HCT116 (cell line): Measurements from ENCODE around the gene FBXW4.

Source experiments
- ATF3 ChIP-seq: IDR thresholded peaks from 2 replicates; pipeline ENCODE4 v1.6.1; 2012
- CEBPB ChIP-seq: IDR thresholded peaks from 2 replicates; pipeline ENCODE4 v1.6.1; 2012; ENCODE audit warnings: low read depth
- CTCF ChIP-seq, 3 experiments: fragments of 200-600 bp in 1 of 3; sonication (generic) in 1 of 3; IDR thresholded peaks in 2 of 3; conservative IDR thresholded peaks in 1 of 3; 2 replicates each; pipeline ENCODE4 v1.5.1; 2012 to 2017; ENCODE audit warnings: low read depth in 2 of 3, low read length in 2 of 3, antibody characterized with exemption in 1 of 3, borderline replicate concordance in 1 of 3, control low read depth in 1 of 3, mild to moderate bottlenecking in 1 of 3, mixed read lengths in 1 of 3, mixed run types in 1 of 3, moderate library complexity in 1 of 3; ENCODE audit not compliant: insufficient read depth in 1 of 3
- EZH2 ChIP-seq: fragments of 200-600 bp; sonication (generic); IDR thresholded peaks from 2 replicates; pipeline ENCODE4 v1.6.1; 2017; ENCODE audit warnings: antibody characterized with exemption, mixed run types
- MAX ChIP-seq: IDR thresholded peaks from 2 replicates; pipeline ENCODE4 v1.6.1; 2012
- POLR2A ChIP-seq: IDR thresholded peaks from 2 replicates; pipeline ENCODE4 v1.7.0; 2011; ENCODE audit warnings: borderline replicate concordance; ENCODE audit not compliant: insufficient read depth, insufficient read length; ENCODE audit errors: extremely low read depth
- POLR2AphosphoS5 ChIP-seq: IDR thresholded peaks from 2 replicates; pipeline ENCODE4 v1.6.1; 2011; ENCODE audit warnings: mild to moderate bottlenecking, low read depth, low read length, moderate library complexity
- RAD21 ChIP-seq: IDR thresholded peaks from 2 replicates; pipeline ENCODE4 v1.6.1; 2012; ENCODE audit warnings: low read depth, mild to moderate bottlenecking
- SP1 ChIP-seq: IDR thresholded peaks from 2 replicates; pipeline ENCODE4 v1.6.1; 2012; ENCODE audit warnings: low read depth
- ZNF274 ChIP-seq: fragments of 200-500 bp; sonication (Bioruptor generic); IDR thresholded peaks from 2 replicates; pipeline ENCODE4 v1.6.1; 2014; ENCODE audit warnings: mild to moderate bottlenecking, low read depth, low read length, inconsistent platforms

GRCh38 chr10:101710059-101710695 is 15.2 kb upstream of the FBXW4 start:
- TF ChIP-seq CTCF (IDR thresholded peaks at IDR 0.05 in 2 of 3, conservative IDR thresholded peaks at IDR 0.05 in 1 of 3; ENCODE audit: borderline replicate concordance in 1 of 3, insufficient read depth in 1 of 3, low read depth in 2 of 3, low read length in 2 of 3), result 0 out of 6 replicates have a peak, but pooled peaks of 1 of the 3 experiments have one; percentile 3
- TF ChIP-seq ZNF274, result no peak
- TF ChIP-seq ATF3, result no peak
- TF ChIP-seq RAD21, result no peak
- TF ChIP-seq SP1, result no peak
- no peak for TF ChIP-seq MAX
- TF ChIP-seq EZH2, result no peak
- no peak for TF ChIP-seq POLR2A
- TF ChIP-seq POLR2AphosphoS5, result no peak
- TF ChIP-seq CEBPB, result no peak
